ENCODE data around the gene CCDC70. TPM values are rescaled to one million over a fixed set of nuclear protein-coding genes. Genes with fewer than 3 reads are reported as not detected.

Gene CCDC70
- total RNA-seq, 1 experiment from 2014 or later = not detected

- TF ChIP-seq, protein P1, sequence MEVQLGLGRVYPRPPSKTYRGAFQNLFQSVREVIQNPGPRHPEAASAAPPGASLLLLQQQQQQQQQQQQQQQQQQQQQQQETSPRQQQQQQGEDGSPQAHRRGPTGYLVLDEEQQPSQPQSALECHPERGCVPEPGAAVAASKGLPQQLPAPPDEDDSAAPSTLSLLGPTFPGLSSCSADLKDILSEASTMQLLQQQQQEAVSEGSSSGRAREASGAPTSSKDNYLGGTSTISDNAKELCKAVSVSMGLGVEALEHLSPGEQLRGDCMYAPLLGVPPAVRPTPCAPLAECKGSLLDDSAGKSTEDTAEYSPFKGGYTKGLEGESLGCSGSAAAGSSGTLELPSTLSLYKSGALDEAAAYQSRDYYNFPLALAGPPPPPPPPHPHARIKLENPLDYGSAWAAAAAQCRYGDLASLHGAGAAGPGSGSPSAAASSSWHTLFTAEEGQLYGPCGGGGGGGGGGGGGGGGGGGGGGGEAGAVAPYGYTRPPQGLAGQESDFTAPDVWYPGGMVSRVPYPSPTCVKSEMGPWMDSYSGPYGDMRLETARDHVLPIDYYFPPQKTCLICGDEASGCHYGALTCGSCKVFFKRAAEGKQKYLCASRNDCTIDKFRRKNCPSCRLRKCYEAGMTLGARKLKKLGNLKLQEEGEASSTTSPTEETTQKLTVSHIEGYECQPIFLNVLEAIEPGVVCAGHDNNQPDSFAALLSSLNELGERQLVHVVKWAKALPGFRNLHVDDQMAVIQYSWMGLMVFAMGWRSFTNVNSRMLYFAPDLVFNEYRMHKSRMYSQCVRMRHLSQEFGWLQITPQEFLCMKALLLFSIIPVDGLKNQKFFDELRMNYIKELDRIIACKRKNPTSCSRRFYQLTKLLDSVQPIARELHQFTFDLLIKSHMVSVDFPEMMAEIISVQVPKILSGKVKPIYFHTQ (CRISPR knock-in tag; IDR thresholded peaks at IDR 0.05) = no peak
- TF ChIP-seq E2F1 (CRISPR knock-in tag; IDR thresholded peaks at IDR 0.05) (no peak), USF2 (CRISPR knock-in tag; IDR thresholded peaks at IDR 0.05) (no peak), CREM (CRISPR knock-in tag; IDR thresholded peaks at IDR 0.05) (no peak), ZNF317 (CRISPR knock-in tag; IDR thresholded peaks at IDR 0.05; ENCODE audit: borderline replicate concordance, low read depth) (no peak)
- TF ChIP-seq, protein P2, sequence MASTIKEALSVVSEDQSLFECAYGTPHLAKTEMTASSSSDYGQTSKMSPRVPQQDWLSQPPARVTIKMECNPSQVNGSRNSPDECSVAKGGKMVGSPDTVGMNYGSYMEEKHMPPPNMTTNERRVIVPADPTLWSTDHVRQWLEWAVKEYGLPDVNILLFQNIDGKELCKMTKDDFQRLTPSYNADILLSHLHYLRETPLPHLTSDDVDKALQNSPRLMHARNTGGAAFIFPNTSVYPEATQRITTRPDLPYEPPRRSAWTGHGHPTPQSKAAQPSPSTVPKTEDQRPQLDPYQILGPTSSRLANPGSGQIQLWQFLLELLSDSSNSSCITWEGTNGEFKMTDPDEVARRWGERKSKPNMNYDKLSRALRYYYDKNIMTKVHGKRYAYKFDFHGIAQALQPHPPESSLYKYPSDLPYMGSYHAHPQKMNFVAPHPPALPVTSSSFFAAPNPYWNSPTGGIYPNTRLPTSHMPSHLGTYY (CRISPR knock-in tag; IDR thresholded peaks at IDR 0.05) = no peak
Observed at GRCh38 chr13:51833980-51834379, 27.8 kb upstream of the CCDC70 start (continued).

GRCh38 chr13:51834581-51835171 lies 27.1 kb upstream of the CCDC70 start:
- Mint-ChIP-seq H3K36me3 (no peaks in the 10 kb centered on the region), H3K27ac (no peak overlapping the region), H3K27me3 (ENCODE audit: low read depth) (no peaks in the 10 kb centered on the region), H3K9me3 (no peaks in the 10 kb centered on the region), H3K4me3 (no peak overlapping the region), H3K4me1 (peaks cover 5% of the 10 kb centered on the region)
- no peak for TF ChIP-seq TCF7 (CRISPR knock-in tag; IDR thresholded peaks at IDR 0.05; ENCODE audit: low read depth)
- TF ChIP-seq, protein P3, sequence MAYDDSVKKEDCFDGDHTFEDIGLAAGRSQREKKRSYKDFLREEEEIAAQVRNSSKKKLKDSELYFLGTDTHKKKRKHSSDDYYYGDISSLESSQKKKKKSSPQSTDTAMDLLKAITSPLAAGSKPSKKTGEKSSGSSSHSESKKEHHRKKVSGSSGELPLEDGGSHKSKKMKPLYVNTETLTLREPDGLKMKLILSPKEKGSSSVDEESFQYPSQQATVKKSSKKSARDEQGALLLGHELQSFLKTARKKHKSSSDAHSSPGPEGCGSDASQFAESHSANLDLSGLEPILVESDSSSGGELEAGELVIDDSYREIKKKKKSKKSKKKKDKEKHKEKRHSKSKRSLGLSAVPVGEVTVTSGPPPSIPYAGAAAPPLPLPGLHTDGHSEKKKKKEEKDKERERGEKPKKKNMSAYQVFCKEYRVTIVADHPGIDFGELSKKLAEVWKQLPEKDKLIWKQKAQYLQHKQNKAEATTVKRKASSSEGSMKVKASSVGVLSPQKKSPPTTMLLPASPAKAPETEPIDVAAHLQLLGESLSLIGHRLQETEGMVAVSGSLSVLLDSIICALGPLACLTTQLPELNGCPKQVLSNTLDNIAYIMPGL (CRISPR knock-in tag; IDR thresholded peaks at IDR 0.05) = no peak
- no peak for ATAC-seq
- no peak for DNase-seq (ENCODE audit: low spot score)
- ChIA-PET CTCF (interaction anchor here (1.1 to 5.2 kb wide), 8 partner anchors 10 to 294 kb away, joined by 3 to 33 read pairs (median 4); partner anchors contain the start of gene TMEM272), POLR2A (interaction anchor here (0.7 kb wide), 2 partner anchors 37 to 736 kb away, joined by 3 to 4 read pairs; no protein-coding TSS in a partner anchor)

- no peaks in the 10 kb centered on the region for H3K9me3 Mint-ChIP-seq
- no peak overlapping the region for H3K4me3 Mint-ChIP-seq
- ChIA-PET CTCF (no interaction called here), POLR2A (no interaction called here)
- H3K4me1 Mint-ChIP-seq = no peaks in the 10 kb centered on the region
- no peak overlapping the region for H3K27ac Mint-ChIP-seq
- no peaks in the 10 kb centered on the region for H3K27me3 Mint-ChIP-seq (ENCODE audit: low read depth)
- no peak for DNase-seq (ENCODE audit: low spot score)
- H3K36me3 Mint-ChIP-seq = no peaks in the 10 kb centered on the region
- ATAC-seq = no peak
- no peak for TF ChIP-seq CTCF (IDR thresholded peaks at IDR 0.05)
- TF ChIP-seq CREB1 (CRISPR knock-in tag; IDR thresholded peaks at IDR 0.05) = no peak
- TF ChIP-seq MLX (CRISPR knock-in tag; IDR thresholded peaks at IDR 0.05) = no peak
- TF ChIP-seq, protein P4, sequence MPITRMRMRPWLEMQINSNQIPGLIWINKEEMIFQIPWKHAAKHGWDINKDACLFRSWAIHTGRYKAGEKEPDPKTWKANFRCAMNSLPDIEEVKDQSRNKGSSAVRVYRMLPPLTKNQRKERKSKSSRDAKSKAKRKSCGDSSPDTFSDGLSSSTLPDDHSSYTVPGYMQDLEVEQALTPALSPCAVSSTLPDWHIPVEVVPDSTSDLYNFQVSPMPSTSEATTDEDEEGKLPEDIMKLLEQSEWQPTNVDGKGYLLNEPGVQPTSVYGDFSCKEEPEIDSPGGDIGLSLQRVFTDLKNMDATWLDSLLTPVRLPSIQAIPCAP (CRISPR knock-in tag; IDR thresholded peaks at IDR 0.05) = no peak
- no peak for TF ChIP-seq HMGA2 (CRISPR knock-in tag; IDR thresholded peaks at IDR 0.05)
- no peak for TF ChIP-seq CREM (CRISPR knock-in tag; IDR thresholded peaks at IDR 0.05)
- TF ChIP-seq ZNF425 (CRISPR knock-in tag; conservative IDR thresholded peaks at IDR 0.05) = no peak
- no peak for TF ChIP-seq ELF4 (CRISPR knock-in tag; IDR thresholded peaks at IDR 0.05; ENCODE audit: low read depth)
- no peak for TF ChIP-seq NR2C2 (CRISPR knock-in tag; IDR thresholded peaks at IDR 0.05)
- no peak for TF ChIP-seq ZNF423 (CRISPR knock-in tag; IDR thresholded peaks at IDR 0.05)
Observed at GRCh38 chr13:51837016-51837415, 24.8 kb upstream of the CCDC70 start.

All from WTC11 (cell line).